ENCODE results near the gene OR13J1. TPM values are rescaled to one million over a fixed set of nuclear protein-coding genes. Genes with fewer than 3 reads are reported as not detected.

Gene OR13J1
- total RNA-seq, 1 donor from 2014 or later: not detected

DNA sequence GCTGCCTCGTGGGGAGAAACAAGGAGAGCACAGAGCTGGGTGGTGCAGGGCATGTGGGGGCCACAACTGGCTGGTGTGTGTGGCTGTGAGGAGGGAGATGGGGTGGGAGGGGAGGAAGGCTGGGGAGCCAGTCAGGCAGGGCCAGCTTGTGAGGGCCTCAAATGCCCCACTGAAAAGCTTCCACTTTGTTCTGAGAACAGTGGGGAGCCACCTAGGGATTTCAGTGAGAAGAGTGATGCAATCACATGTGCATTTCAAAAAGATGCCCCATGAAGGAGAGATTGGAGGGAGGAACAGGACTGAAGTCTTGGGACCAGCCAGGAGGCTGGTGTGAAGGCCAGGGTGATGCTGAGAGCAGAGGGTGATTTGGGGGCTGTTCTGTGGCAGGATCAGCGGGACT lies 1.3 kb downstream of the OR13J1 start:
- intact Hi-C loops (cut with DNase I): no loop called here
- H3K27me3 ChIP-seq (ENCODE audit: low read depth): peaks cover 6% of the 10 kb centered on the region
- H3K9me3 ChIP-seq: no peaks in the 10 kb centered on the region
- ATAC-seq (no peak), DNase-seq (no peak)
- no peaks in the 10 kb centered on the region for H3K4me1 ChIP-seq
- no peaks in the 10 kb centered on the region for H3K36me3 ChIP-seq
- H3K4me3 ChIP-seq: no peak overlapping the region
- no peak overlapping the region for H3K27ac ChIP-seq
- TF ChIP-seq, protein P1, sequence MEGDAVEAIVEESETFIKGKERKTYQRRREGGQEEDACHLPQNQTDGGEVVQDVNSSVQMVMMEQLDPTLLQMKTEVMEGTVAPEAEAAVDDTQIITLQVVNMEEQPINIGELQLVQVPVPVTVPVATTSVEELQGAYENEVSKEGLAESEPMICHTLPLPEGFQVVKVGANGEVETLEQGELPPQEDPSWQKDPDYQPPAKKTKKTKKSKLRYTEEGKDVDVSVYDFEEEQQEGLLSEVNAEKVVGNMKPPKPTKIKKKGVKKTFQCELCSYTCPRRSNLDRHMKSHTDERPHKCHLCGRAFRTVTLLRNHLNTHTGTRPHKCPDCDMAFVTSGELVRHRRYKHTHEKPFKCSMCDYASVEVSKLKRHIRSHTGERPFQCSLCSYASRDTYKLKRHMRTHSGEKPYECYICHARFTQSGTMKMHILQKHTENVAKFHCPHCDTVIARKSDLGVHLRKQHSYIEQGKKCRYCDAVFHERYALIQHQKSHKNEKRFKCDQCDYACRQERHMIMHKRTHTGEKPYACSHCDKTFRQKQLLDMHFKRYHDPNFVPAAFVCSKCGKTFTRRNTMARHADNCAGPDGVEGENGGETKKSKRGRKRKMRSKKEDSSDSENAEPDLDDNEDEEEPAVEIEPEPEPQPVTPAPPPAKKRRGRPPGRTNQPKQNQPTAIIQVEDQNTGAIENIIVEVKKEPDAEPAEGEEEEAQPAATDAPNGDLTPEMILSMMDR (IDR thresholded peaks at IDR 0.05): no peak

DNA sequence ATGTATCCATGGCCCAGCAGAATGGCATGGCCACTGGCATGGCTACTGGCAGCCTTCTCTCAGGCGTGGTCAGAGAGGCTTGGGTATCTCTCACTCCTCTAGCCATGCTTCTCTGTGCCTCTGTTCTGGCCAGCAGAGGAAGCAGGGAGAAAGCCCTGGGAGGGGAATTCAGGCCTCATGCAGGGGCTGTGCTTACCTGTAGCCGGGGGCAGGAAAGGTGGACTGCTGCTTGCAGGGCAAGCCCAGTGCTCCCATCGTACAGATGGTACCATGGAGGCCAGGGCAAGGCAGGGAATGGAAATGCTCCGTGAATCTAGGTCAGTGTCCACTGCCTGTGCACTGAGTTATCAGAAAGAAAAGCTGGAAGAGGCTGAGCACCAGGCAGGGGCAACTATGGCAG lies 2.7 kb downstream of the OR13J1 start:
- intact Hi-C loops (cut with DNase I): no loop called here
- Histone ChIP-seq H3K36me3 (no peaks in the 10 kb centered on the region), H3K9me3 (no peaks in the 10 kb centered on the region), H3K27ac (no peak overlapping the region), H3K27me3 (ENCODE audit: low read depth) (peaks cover 6% of the 10 kb centered on the region), H3K4me1 (no peaks in the 10 kb centered on the region), H3K4me3 (no peak overlapping the region)
- ATAC-seq (no peak), DNase-seq (no peak)
- TF ChIP-seq, protein P1 (IDR thresholded peaks at IDR 0.05): no peak

GRCh38 chr9:35864695-35865255 lies 5.4 kb downstream of the OR13J1 start:
- Histone ChIP-seq H3K4me3 (no peak overlapping the region), H3K9me3 (no peaks in the 10 kb centered on the region), H3K36me3 (no peaks in the 10 kb centered on the region), H3K4me1 (no peaks in the 10 kb centered on the region), H3K27me3 (ENCODE audit: low read depth) (peaks cover 6% of the 10 kb centered on the region), H3K27ac (no peak overlapping the region)
- no peak for ATAC-seq
- TF ChIP-seq, protein P1 (IDR thresholded peaks at IDR 0.05): no peak
- intact Hi-C loops (cut with DNase I): no loop called here
- no peak for DNase-seq

GRCh38 chr9:35863583-35863982 lies 6.6 kb downstream of the OR13J1 start:
- Histone ChIP-seq H3K27me3 (ENCODE audit: low read depth) (peaks cover 6% of the 10 kb centered on the region), H3K4me3 (no peak overlapping the region), H3K27ac (no peak overlapping the region), H3K9me3 (no peaks in the 10 kb centered on the region), H3K4me1 (no peaks in the 10 kb centered on the region), H3K36me3 (no peaks in the 10 kb centered on the region)
- intact Hi-C loops (cut with DNase I): no loop called here
- TF ChIP-seq, protein P1 (IDR thresholded peaks at IDR 0.05): no peak
- ATAC-seq: no peak
- DNase-seq: no peak

GRCh38 chr9:35862328-35862727 lies 7.9 kb downstream of the OR13J1 start:
- Histone ChIP-seq H3K4me1 (no peaks in the 10 kb centered on the region), H3K27ac (no peak overlapping the region), H3K4me3 (no peak overlapping the region), H3K9me3 (no peaks in the 10 kb centered on the region), H3K36me3 (no peaks in the 10 kb centered on the region), H3K27me3 (ENCODE audit: low read depth) (peaks cover 2% of the 10 kb centered on the region)
- no peak for DNase-seq
- TF ChIP-seq, protein P1 (IDR thresholded peaks at IDR 0.05): no peak
- intact Hi-C loops (cut with DNase I): no loop called here
- ATAC-seq: no peak

All from lower lobe of right lung (tissue), 2 donors.